ENCODE data around the gene CCKAR.

Gene CCKAR

GRCh38 chr4:26458157-26458561 is 32.1 kb downstream of the CCKAR start:
- DNase-seq: no peak

- no peak for DNase-seq
These were observed 32.9 kb downstream of the CCKAR start for GRCh38 chr4:26457412-26457811.

- DNase-seq: no peak
These were observed 34.7 kb downstream of the CCKAR start for GRCh38 chr4:26455571-26455970.

DNA sequence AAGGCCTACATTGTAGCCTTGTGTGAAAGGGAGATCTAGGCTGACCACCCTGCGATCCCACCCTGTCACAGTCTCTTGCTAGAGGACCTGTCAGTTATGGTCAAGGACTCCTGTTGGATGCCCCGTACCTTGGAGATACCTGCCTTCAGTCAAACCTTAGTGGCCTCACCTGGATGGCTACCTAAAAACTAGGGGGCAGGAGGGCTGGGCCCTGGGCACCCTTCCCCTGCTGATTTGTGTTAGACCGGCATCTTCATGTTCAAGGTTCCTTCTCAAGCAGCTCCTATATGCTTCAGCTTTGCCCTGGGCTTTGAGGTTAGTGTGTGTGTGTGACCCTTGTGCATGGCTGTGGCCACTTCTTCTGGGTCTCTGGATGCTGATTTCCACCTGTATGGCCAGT is 35.3 kb downstream of the CCKAR start:
- DNase-seq: no peak

DNA sequence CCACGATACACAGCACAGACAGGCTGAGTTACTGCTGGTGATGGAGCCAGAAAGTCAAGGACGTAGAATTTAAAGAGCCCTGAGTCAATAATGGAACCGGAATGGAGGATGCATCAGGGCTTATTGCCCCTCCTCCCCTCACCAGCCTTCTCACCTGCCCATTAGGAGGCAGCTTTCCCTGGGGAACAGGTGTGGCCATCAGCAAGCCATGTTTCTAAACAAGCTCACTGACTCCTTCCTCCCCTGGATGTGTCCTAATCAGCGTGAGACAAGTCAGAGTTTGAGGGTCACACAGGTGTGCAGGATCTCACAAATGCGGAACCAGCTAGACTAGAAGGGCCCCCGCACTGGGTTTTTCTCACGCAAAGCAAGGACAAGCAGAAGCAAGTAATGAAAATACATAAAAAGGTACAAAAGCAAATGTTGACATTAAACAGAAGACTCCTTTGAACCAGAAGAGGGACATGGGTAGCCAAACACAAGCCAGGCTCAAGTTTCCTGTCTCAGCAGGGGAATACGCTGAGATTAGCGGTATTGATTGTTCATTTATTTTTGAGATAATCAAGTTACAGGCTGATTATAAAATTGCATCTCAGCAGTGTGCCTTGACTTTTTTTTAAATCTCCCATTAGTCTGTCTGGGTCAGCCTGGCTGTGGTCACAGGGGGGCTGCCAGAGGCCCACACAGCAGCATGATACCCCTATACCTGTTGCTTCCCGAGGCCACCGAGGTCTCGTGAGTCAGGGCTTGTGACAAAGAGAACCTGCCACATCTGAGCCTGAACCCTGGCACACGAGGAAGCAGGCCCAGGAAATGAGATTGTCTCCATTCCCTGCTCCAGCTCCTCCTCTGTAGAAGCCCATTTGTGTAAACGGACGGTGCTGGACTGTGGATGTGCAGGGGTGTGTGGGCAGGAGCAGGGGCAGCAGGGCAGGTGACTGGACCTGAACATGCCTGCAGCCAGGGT is 37.4 kb downstream of the CCKAR start:
- no peak for DNase-seq

DNA sequence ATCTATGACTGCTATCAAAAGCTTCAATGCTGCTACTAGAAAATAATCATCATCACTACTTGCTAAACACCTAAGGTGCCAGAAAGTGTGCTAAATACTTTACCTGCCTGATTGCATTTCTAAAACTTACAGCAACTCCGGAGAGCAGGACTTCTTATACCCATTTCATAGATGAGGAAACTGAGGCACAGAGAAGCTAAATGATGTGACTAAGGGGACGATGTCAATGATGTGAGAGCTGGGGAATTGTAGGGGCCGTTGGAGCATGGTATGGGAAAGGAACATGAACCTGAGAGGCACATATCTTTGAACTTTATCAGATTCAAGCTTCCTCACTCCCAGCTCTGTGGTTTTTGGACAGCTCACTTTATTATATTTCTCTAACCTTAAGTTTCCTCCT is 38.7 kb downstream of the CCKAR start:
- no peak for DNase-seq

DNA sequence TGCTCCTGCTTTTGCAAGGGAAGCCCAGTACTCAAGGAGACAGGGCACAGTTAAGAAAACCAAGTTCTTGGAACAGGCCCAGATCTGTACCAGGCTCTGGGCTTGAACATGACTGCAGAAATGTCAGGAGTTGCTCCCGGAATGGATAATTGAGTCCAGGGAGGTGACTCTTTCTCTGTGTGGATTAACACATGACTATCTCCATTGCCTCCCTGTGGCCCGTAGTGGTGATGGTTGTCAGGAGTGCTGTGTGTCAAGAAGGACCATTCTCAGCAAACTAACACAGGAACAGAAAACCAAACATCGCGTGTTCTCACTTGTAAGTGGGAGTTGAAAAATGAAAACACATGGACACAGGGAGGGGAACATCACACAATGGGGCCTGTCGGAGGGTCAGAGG is 39.9 kb downstream of the CCKAR start:
- DNase-seq: no peak

DNA sequence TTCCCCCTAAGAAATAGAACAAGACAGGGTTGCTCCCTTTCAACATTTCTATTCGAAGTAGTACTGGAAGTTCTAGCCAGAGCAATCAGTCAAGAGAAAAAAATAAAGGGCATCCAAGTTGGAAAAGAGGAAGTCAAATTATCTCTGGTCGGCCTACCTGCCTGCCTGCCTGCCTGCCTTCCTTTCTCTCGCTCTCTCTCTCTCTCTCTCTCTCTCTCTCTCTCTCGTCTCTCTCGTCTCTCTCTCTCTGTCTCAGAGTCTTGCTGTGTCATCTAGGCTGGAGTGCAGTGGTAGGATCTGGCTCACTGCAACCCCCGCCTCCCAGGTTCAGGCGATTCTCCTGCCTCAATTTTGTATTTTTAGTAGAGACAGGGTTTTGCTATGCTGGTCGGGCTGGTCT is 42.9 kb downstream of the CCKAR start:
- no peak for DNase-seq

DNA sequence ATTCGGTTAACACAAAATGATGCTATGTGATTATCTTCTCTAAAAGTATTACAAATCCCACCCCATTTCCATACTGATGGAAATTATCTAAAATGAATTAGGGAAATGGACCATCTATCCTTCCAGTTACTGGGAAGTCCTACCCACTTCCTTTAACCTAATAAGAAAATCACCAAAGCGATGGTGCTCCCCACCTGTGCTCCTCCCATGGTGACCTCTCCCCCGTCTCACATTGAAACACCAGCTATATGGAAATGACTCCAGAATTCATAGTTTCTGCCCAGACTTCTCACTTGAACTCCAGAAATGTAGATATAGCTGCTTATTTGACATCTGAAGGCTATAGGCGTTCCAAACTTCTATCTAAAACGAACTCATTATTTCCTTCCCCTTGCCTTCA is 48.5 kb downstream of the CCKAR start:
- no peak for DNase-seq

- DNase-seq: no peak
These were observed 49.2 kb downstream of the CCKAR start for GRCh38 chr4:26441102-26441501.

DNA sequence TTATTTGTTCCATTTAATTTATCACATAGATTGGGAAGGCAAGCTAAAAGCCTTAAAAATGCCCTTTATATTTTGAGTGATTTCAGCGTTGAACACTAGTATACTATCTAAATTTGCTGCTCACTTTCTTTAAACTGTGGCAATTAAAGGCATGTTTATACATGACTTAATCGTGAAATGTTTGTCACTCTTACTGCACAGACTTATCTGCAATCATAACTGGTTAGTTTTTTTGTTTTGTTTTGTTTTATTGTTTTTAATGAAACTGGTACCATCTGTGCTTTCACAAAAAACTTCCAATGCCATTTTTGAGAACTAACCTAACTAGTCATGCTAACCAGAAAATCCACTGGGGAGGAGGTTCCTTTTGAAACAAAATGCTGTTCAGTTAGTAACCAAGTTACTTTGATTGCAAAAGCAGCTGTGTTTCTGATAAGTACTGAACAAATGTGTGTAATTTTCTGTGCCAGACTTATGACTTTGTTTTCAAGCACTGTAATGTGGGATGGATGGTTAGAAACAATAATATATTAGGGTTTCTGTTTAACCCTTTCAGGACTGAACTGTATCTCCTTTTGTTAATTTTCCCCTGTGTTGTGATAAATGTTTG is 56.1 kb downstream of the CCKAR start:
- no peak for DNase-seq

DNA sequence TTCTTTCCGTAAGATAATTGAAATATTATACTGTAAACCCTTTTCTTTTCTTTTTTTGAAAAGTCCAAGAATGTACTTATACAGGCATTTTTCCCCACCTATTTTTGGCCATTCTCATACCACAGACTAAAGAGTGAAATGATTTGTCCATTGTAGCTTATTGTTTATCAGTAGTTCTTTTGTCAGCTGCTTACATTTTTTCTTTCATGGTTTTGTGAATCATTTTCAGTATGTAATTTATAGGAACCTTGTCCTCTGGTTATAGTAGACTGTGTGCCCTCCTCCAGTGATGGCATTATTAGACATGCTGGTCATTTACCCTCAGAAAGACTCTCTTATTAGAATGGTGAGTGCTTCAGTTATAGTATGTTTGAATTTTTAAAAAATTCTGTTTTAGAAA is 56.7 kb downstream of the CCKAR start:
- no peak for DNase-seq

- DNase-seq: no peak
These were observed 57.9 kb downstream of the CCKAR start for GRCh38 chr4:26432419-26432818.

GRCh38 chr4:26431461-26432180 is 58.7 kb downstream of the CCKAR start:
- no peak for DNase-seq
